H9 (cell line): ENCODE measurements around the gene CFAP61. TPM values are rescaled to one million over a fixed set of nuclear protein-coding genes. Genes with fewer than 3 reads are reported as not detected.

ENCODE experiments used
- DNase-seq: peaks from one replicate; pipeline ENCODE4 v3.0.0-alpha.2; 2017
- H2AFZ ChIP-seq: one replicate; pipeline ENCODE4 v1.6.1; 2013; ENCODE audit warnings: mild to moderate bottlenecking, low read length, control low read depth, moderate library complexity
- H2AK5ac ChIP-seq: 2 replicates; pipeline ENCODE4 v1.6.1; 2013; ENCODE audit warnings: low read length, control low read depth, mixed read lengths; ENCODE audit not compliant: insufficient read length
- H2BK120ac ChIP-seq: one replicate; pipeline ENCODE4 v1.6.1; 2013; ENCODE audit warnings: low read depth, mild to moderate bottlenecking, low read length, control low read depth, inconsistent platforms; ENCODE audit not compliant: poor library complexity, severe bottlenecking
- H2BK12ac ChIP-seq: 2 replicates; pipeline ENCODE4 v1.6.1; 2013; ENCODE audit warnings: low read length, control low read depth, mixed read lengths, low read depth; ENCODE audit not compliant: insufficient read length
- H2BK15ac ChIP-seq: 2 replicates; pipeline ENCODE4 v1.6.1; 2013; ENCODE audit warnings: low read depth, low read length, control low read depth
- H2BK20ac ChIP-seq: one replicate; pipeline ENCODE4 v1.6.1; 2013; ENCODE audit warnings: low read depth, mild to moderate bottlenecking, low read length, control low read depth, inconsistent platforms; ENCODE audit not compliant: poor library complexity, severe bottlenecking
- H2BK5ac ChIP-seq: 2 replicates; pipeline ENCODE4 v1.6.1; 2013; ENCODE audit warnings: low read length, control low read depth, mixed read lengths; ENCODE audit not compliant: insufficient read length
- H3K14ac ChIP-seq: 2 replicates; pipeline ENCODE4 v1.6.1; 2013; ENCODE audit warnings: low read length, control low read depth; ENCODE audit not compliant: insufficient read depth
- H3K18ac ChIP-seq: 2 replicates; pipeline ENCODE4 v1.6.1; 2013; ENCODE audit warnings: low read depth, mild to moderate bottlenecking, mixed read lengths, low read length, control low read depth; ENCODE audit not compliant: insufficient read length
- H3K23ac ChIP-seq: 2 replicates; pipeline ENCODE4 v1.6.1; 2013; ENCODE audit warnings: low read length, control low read depth, mixed read lengths, low read depth; ENCODE audit not compliant: insufficient read length
- H3K23me2 ChIP-seq: 2 replicates; pipeline ENCODE4 v1.6.1; 2013; ENCODE audit warnings: low read depth, mild to moderate bottlenecking, mixed read lengths, low read length, control low read depth; ENCODE audit not compliant: insufficient read length, poor library complexity, severe bottlenecking
- H3K27ac ChIP-seq: 2 replicates; pipeline ENCODE4 v1.5.1; 2013; ENCODE audit warnings: low read length, control low read depth, mixed read lengths, low read depth; ENCODE audit not compliant: insufficient read length
- H3K27me3 ChIP-seq: 2 replicates; pipeline ENCODE4 v1.6.1; 2013; ENCODE audit warnings: low read length, control low read depth, inconsistent platforms; ENCODE audit not compliant: insufficient read depth
- H3K4ac ChIP-seq: 2 replicates; pipeline ENCODE4 v1.6.1; 2013; ENCODE audit warnings: low read depth, mild to moderate bottlenecking, control low read depth, inconsistent platforms, low read length, moderate library complexity
- H3K4me1 ChIP-seq: 2 replicates; pipeline ENCODE4 v1.6.1; 2013; ENCODE audit warnings: low read length, control low read depth, inconsistent platforms; ENCODE audit not compliant: insufficient read depth
- H3K4me2 ChIP-seq: 2 replicates; pipeline ENCODE4 v1.6.1; 2013; ENCODE audit warnings: low read length, control low read depth, mixed read lengths; ENCODE audit not compliant: insufficient read length, insufficient read depth
- H3K56ac ChIP-seq: 2 replicates; pipeline ENCODE4 v1.6.1; 2013; ENCODE audit warnings: low read depth, mild to moderate bottlenecking, mixed read lengths, low read length, control low read depth; ENCODE audit not compliant: insufficient read length
- H3K79me1 ChIP-seq: 2 replicates; pipeline ENCODE4 v1.6.1; 2013; ENCODE audit warnings: low read depth, mild to moderate bottlenecking, moderate library complexity, low read length, control low read depth, inconsistent platforms; ENCODE audit not compliant: insufficient read depth, poor library complexity, severe bottlenecking
- H3K79me2 ChIP-seq: 2 replicates; pipeline ENCODE4 v1.6.1; 2013; ENCODE audit warnings: low read length, control low read depth, inconsistent platforms; ENCODE audit not compliant: insufficient read depth
- H3K9ac ChIP-seq: 2 replicates; pipeline ENCODE4 v1.6.1; 2013; ENCODE audit warnings: low read length, control low read depth, mixed read lengths; ENCODE audit not compliant: insufficient read length; ENCODE audit errors: extremely low read depth
- H3K9me3 ChIP-seq: one replicate; pipeline ENCODE4 v1.6.1; 2013; ENCODE audit warnings: low read depth, low read length, inconsistent platforms; ENCODE audit not compliant: control insufficient read depth
- H3T11ph ChIP-seq: one replicate; pipeline ENCODE4 v1.6.1; 2013; ENCODE audit warnings: mild to moderate bottlenecking, low read length, control low read depth, inconsistent platforms
- H4K20me1 ChIP-seq: one replicate; pipeline ENCODE4 v1.6.1; 2013; ENCODE audit not compliant: control insufficient read depth, insufficient read length, insufficient read depth
- H4K5ac ChIP-seq: 2 replicates; pipeline ENCODE4 v1.6.1; 2013; ENCODE audit warnings: low read depth, mild to moderate bottlenecking, mixed read lengths, low read length, control low read depth; ENCODE audit not compliant: insufficient read length
- H4K8ac ChIP-seq: replicated peaks from 2 replicates; pipeline ENCODE4 v1.6.1; 2013; ENCODE audit warnings: low read length, control low read depth, mixed read lengths, low read depth; ENCODE audit not compliant: insufficient read length
- H4K91ac ChIP-seq: 2 replicates; pipeline ENCODE4 v1.6.1; 2013; ENCODE audit warnings: low read depth, mild to moderate bottlenecking, moderate library complexity, mixed read lengths, low read length, control low read depth; ENCODE audit not compliant: insufficient read length
- H3K27ac Mint-ChIP-seq, 3 experiments: 2 replicates in 2 of 3; 3 replicates in 1 of 3; pipeline ENCODE4 v1.8.0; 2020 to 2021; ENCODE audit warnings: mixed read lengths in 3 of 3, mild to moderate bottlenecking in 1 of 3, moderate library complexity in 1 of 3
- H3K27me3 Mint-ChIP-seq: 2 replicates; pipeline ENCODE4 v1.8.0; 2021; ENCODE audit warnings: low read depth, mild to moderate bottlenecking, moderate library complexity, mixed read lengths
- H3K36me3 Mint-ChIP-seq, 3 experiments: 2 replicates in 2 of 3; 3 replicates in 1 of 3; pipeline ENCODE4 v1.8.0; 2020 to 2021; ENCODE audit warnings: low read depth in 3 of 3, mixed read lengths in 3 of 3; ENCODE audit not compliant: insufficient read depth in 1 of 3
- H3K4me1 Mint-ChIP-seq, 2 experiments: 2 replicates each; pipeline ENCODE4 v1.8.0; 2020; ENCODE audit warnings: mixed read lengths in 2 of 2
- H3K4me3 Mint-ChIP-seq, 2 experiments: 2 replicates in 1 of 2; 3 replicates in 1 of 2; pipeline ENCODE4 v1.8.0; 2020 to 2021; ENCODE audit warnings: mild to moderate bottlenecking in 2 of 2, mixed read lengths in 2 of 2, moderate library complexity in 1 of 2
- H3K9me3 Mint-ChIP-seq, 2 experiments: 2 replicates in 1 of 2; 3 replicates in 1 of 2; pipeline ENCODE4 v1.8.0; 2020; ENCODE audit warnings: mild to moderate bottlenecking in 2 of 2, mixed read lengths in 2 of 2, moderate library complexity in 1 of 2
- CTCF ChIP-seq: fragments of 200-600 bp; sonication (generic); conservative IDR thresholded peaks from 3 replicates; pipeline ENCODE4 v1.8.0; 2021; ENCODE audit warnings: antibody characterized with exemption, mild to moderate bottlenecking
- WGBS: extraction: QIAGEN DNeasy Blood & Tissue Kit; methylation state at CpG from one replicate; pipeline ENCODE4 v1.1.7; 2013; ENCODE audit warnings: missing lambda C conversion rate, low lambda C conversion rate, mixed read lengths; ENCODE audit not compliant: insufficient read length; ENCODE audit errors: extremely low coverage; 5-methylcytosine and 5-hydroxymethylcytosine counted together
- total RNA-seq: library from RNA; stranded (reverse); gene quantifications from 2 replicates; pipeline ENCODE4 v1.2.1, GENCODE V29; 2021

The CFAP61 gene
- total RNA-seq, 1 experiment from 2014 or later: 0.44 TPM

- Mint-ChIP-seq H3K27me3 (no peaks in the 10 kb centered on the region; the same call in 1 of the 2 replicates), H3K27ac (no peak overlapping the region), H3K9me3 (no peaks in the 10 kb centered on the region; a peak in 1 of 5 replicates), H3K36me3 (no peaks in the 10 kb centered on the region), H3K4me3 (no peak overlapping the region), H3K4me1 (no peaks in the 10 kb centered on the region)
- no peak overlapping the region for H4K8ac ChIP-seq
- H3K23ac ChIP-seq: no peak overlapping the region
- H2BK5ac ChIP-seq: no peak overlapping the region
- no peak overlapping the region for H2BK15ac ChIP-seq
- no peaks in the 10 kb centered on the region for H3K23me2 ChIP-seq
- no peak overlapping the region for H3K9ac ChIP-seq
- H3K79me2 ChIP-seq: no peaks in the 10 kb centered on the region
- H3T11ph ChIP-seq: no peak overlapping the region
- H3K4ac ChIP-seq: no peak overlapping the region
- no peak overlapping the region for H4K91ac ChIP-seq
- H3K27ac ChIP-seq: no peak overlapping the region
- no peaks in the 10 kb centered on the region for H3K4me1 ChIP-seq
- no peak overlapping the region for H2BK120ac ChIP-seq
- H4K20me1 ChIP-seq: no peaks in the 10 kb centered on the region
- H3K14ac ChIP-seq: no peak overlapping the region
- no peak for DNase-seq
- no peak overlapping the region for H2AFZ ChIP-seq
- no peaks in the 10 kb centered on the region for H3K27me3 ChIP-seq
- no peak overlapping the region for H3K56ac ChIP-seq
- no peak for TF ChIP-seq CTCF
- WGBS: no CpG with 5 or more reads among the region's 1 CpG
- H3K79me1 ChIP-seq: no peaks in the 10 kb centered on the region
- no peak overlapping the region for H2BK20ac ChIP-seq
- no peak overlapping the region for H2BK12ac ChIP-seq
- no peak overlapping the region for H2AK5ac ChIP-seq
- H4K5ac ChIP-seq: no peak overlapping the region
- H3K9me3 ChIP-seq: no peaks in the 10 kb centered on the region
- no peak overlapping the region for H3K18ac ChIP-seq
- no peak overlapping the region for H3K4me2 ChIP-seq
Measured at GRCh38 chr20:20188647-20189046, 136.3 kb downstream of the CFAP61 start.
